AG04450 (cell line): ENCODE results near the gene ARL15. TPM values are rescaled to one million over a fixed set of nuclear protein-coding genes. Genes with fewer than 3 reads are reported as not detected.

Experiments
- CTCF ChIA-PET: fragments of 300-600, 350-600 bp; formaldehyde crosslinking; extraction: SDS; loops from one replicate; lab custom pipeline; 2022; ENCODE audit warnings: antibody characterized with exemption, inconsistent platforms; lab: Charles Lee
- POLR2A ChIA-PET: fragments of 350-600 bp; formaldehyde crosslinking; extraction: SDS; loops from one replicate; lab custom pipeline; 2021; ENCODE audit warnings: antibody characterized with exemption, inconsistent platforms; lab: Yijun Ruan, JAX
- DNase-seq: peaks from one replicate; pipeline ENCODE4 v3.0.0-alpha.2; 2011; ENCODE audit warnings: low read depth, low spot score
- H3K27ac ChIP-seq: one replicate; pipeline ENCODE4 v1.5.1; 2012; ENCODE audit warnings: low read depth, low read length, control low read depth
- H3K27me3 ChIP-seq: one replicate; pipeline ENCODE4 v1.6.0; 2012; ENCODE audit warnings: low read length; ENCODE audit not compliant: control insufficient read depth, insufficient read depth
- H3K4me3 ChIP-seq: 2 replicates; pipeline ENCODE4 v1.5.1; 2011; ENCODE audit warnings: mild to moderate bottlenecking, low read depth, low read length, control low read depth
- H3K9me3 ChIP-seq: 2 replicates; pipeline ENCODE4 v1.5.1; 2012; ENCODE audit warnings: low read length; ENCODE audit not compliant: control insufficient read depth, insufficient read depth
- CTCF ChIP-seq: IDR thresholded peaks from 2 replicates; pipeline ENCODE4 v1.5.1; 2011; ENCODE audit warnings: low read depth, low read length, control low read depth, inconsistent platforms
- polyA plus RNA-seq: library from polyadenylated mRNA; depleted of rRNA; stranded (reverse); fragments of >200 nt; gene quantifications from 2 replicates; pipeline ENCODE4 v1.2.3, GENCODE V29; 2011

Gene ARL15
- polyA plus RNA-seq, 1 experiment, result 16.0 TPM

GRCh38 chr5:53944981-53945380 is 365.4 kb downstream of the ARL15 start:
- Histone ChIP-seq H3K4me3 (no peak overlapping the region), H3K27ac (no peak overlapping the region), H3K9me3 (0 out of 2 replicates have a peak, but pooled peaks cover 2% of the 10 kb centered on the region), H3K27me3 (no peaks in the 10 kb centered on the region)
- no peak for TF ChIP-seq CTCF
- ChIA-PET POLR2A (no interaction called here), CTCF (interaction anchor here (0.5 kb wide), 1 partner anchor 46 kb away, joined by 6 read pairs; no protein-coding TSS in a partner anchor)
- no peak for DNase-seq

- CTCF ChIA-PET, result no interaction called here
These were observed 366.4 kb downstream of the ARL15 start for GRCh38 chr5:53943938-53944337.

GRCh38 chr5:53942724-53943123 is 367.6 kb downstream of the ARL15 start:
- H3K9me3 ChIP-seq, result peaks cover 2% of the 10 kb centered on the region; the same call in 1 of the 2 replicates
- no peaks in the 10 kb centered on the region for H3K27me3 ChIP-seq
- TF ChIP-seq CTCF, result no peak
- no peak overlapping the region for H3K27ac ChIP-seq
- ChIA-PET POLR2A (no interaction called here), CTCF (interaction anchor here (0.6 kb wide), 1 partner anchor 19 kb away, joined by 3 read pairs; no protein-coding TSS in a partner anchor)
- DNase-seq, result peak; percentile 54
- H3K4me3 ChIP-seq, result no peak overlapping the region

More at GRCh38 chr5:53943938-53944337, 366.4 kb downstream of the ARL15 start:
- no peak for DNase-seq
- H3K4me3 ChIP-seq, result no peak overlapping the region
- H3K27ac ChIP-seq, result no peak overlapping the region
- H3K9me3 ChIP-seq, result peaks cover 2% of the 10 kb centered on the region; the same call in 1 of the 2 replicates
- no peak for TF ChIP-seq CTCF
- POLR2A ChIA-PET, result no interaction called here
- H3K27me3 ChIP-seq, result no peaks in the 10 kb centered on the region

GRCh38 chr5:53940921-53941320 is 369.5 kb downstream of the ARL15 start:
- Histone ChIP-seq H3K9me3 (no peaks in the 10 kb centered on the region; the same call in 1 of the 2 replicates), H3K27ac (no peak overlapping the region), H3K27me3 (no peaks in the 10 kb centered on the region), H3K4me3 (no peak overlapping the region)
- CTCF ChIA-PET, result interaction anchor here (0.7 to 1.4 kb wide), 2 partner anchors 51 to 294 kb away, joined by 4 to 5 read pairs; no protein-coding TSS in a partner anchor
- TF ChIP-seq CTCF, result no peak
- no peak for DNase-seq
- POLR2A ChIA-PET, result no interaction called here

- POLR2A ChIA-PET, result no interaction called here
- no peak for TF ChIP-seq CTCF
These were observed 372.9 kb downstream of the ARL15 start for GRCh38 chr5:53937467-53937866.

More at GRCh38 chr5:53937467-53937866, 372.9 kb downstream of the ARL15 start:
- H3K9me3 ChIP-seq, result no peaks in the 10 kb centered on the region; the same call in 1 of the 2 replicates
- H3K27ac ChIP-seq, result no peak overlapping the region
- H3K4me3 ChIP-seq, result no peak overlapping the region
- no peaks in the 10 kb centered on the region for H3K27me3 ChIP-seq
- CTCF ChIA-PET, result no interaction called here
- DNase-seq, result no peak
